ENCODE measurements around the gene NDUFAF8.

DNA sequence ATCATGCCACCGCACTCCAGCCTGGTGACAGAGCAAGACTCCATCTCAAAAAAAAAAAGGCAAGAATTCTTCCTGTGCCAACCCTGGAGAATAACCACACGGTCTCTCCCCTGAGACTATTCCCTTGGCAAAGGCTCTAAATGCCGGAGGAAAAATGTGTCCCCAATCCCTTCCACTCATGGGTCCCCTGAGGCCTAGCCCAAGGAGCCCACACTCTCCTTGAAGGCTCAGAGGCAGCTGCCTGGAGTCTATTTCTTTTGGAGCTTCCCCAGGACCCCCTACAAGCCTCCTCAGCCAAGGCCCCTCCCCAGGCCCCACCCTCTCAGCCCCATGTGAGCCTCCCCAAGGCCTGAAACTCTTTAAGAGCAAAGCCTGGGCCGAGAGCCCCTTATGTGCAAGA, 33.0 kb upstream of the NDUFAF8 start:
- no peak for TF ChIP-seq CTCF (IDR thresholded peaks at IDR 0.05)
- TF ChIP-seq POLR2A (IDR thresholded peaks at IDR 0.05), result no peak

Data from uterus (tissue), 2 donors.